Muscle layer of duodenum (tissue), 2 donors: ENCODE data around the gene ADGRF3.
"Not testable (repeated sequence)": the region's sequence is repeated elsewhere in the genome, so short reads cannot be mapped to it uniquely, and the experiment has no call there.

Source experiments
- H3K27ac ChIP-seq: one replicate; pipeline ENCODE4 v1.7.0; 2013; ENCODE audit warnings: mild to moderate bottlenecking, low read length
- H3K27me3 ChIP-seq: one replicate; pipeline ENCODE4 v1.7.0; 2013; ENCODE audit warnings: low read depth, mild to moderate bottlenecking, control low read depth, low read length
- H3K36me3 ChIP-seq, 2 donors: one replicate each; pipeline ENCODE4 v1.7.0; 2013; ENCODE audit warnings: low read length in 2 of 2, control low read depth in 1 of 2, mild to moderate bottlenecking in 1 of 2; ENCODE audit not compliant: insufficient read depth in 2 of 2, control insufficient read depth in 1 of 2
- H3K4me1 ChIP-seq, 2 donors: one replicate each; pipeline ENCODE4 v1.7.0; 2013; ENCODE audit warnings: low read length in 2 of 2, mild to moderate bottlenecking in 2 of 2, control low read depth in 1 of 2, moderate library complexity in 1 of 2; ENCODE audit not compliant: insufficient read depth in 2 of 2, control insufficient read depth in 1 of 2
- H3K4me3 ChIP-seq, 2 donors: one replicate each; pipeline ENCODE4 v1.7.0; 2013; ENCODE audit warnings: low read length in 2 of 2, low read depth in 1 of 2, mild to moderate bottlenecking in 1 of 2
- H3K9me3 ChIP-seq, 2 donors: one replicate each; pipeline ENCODE4 v1.7.0; 2013; ENCODE audit warnings: low read length in 2 of 2, control low read depth in 1 of 2, mild to moderate bottlenecking in 1 of 2; ENCODE audit not compliant: control insufficient read depth in 1 of 2
- donor health status: healthy.

The ADGRF3 gene

GRCh38 chr2:26273501-26273900, 73.1 kb downstream of the ADGRF3 start:
- Histone ChIP-seq H3K27ac (peak overlapping the region; percentile 93), H3K4me1 (peaks cover 0 to 16% of the 10 kb centered on the region in 2 donors), H3K4me3 (no peak overlapping the region), H3K36me3 (peaks cover 16 to 39% of the 10 kb centered on the region in 2 donors), H3K27me3 (no peaks in the 10 kb centered on the region), H3K9me3 (no peaks in the 10 kb centered on the region)

GRCh38 chr2:26270373-26270772, 76.2 kb downstream of the ADGRF3 start:
- no peak overlapping the region for H3K4me3 ChIP-seq
- H3K27me3 ChIP-seq, result no peaks in the 10 kb centered on the region
- no peak overlapping the region for H3K27ac ChIP-seq
- H3K4me1 ChIP-seq, result peaks cover 0 to 16% of the 10 kb centered on the region in 2 donors
- peaks cover 3 to 15% of the 10 kb centered on the region in 2 donors for H3K36me3 ChIP-seq
- no peaks in the 10 kb centered on the region for H3K9me3 ChIP-seq

- Histone ChIP-seq H3K4me3 (no peak overlapping the region), H3K27me3 (no peaks in the 10 kb centered on the region), H3K9me3 (no peaks in the 10 kb centered on the region), H3K27ac (no peak overlapping the region), H3K4me1 (peaks cover 0 to 10% of the 10 kb centered on the region in 2 donors), H3K36me3 (peaks cover 0 to 11% of the 10 kb centered on the region in 2 donors)
Observed at GRCh38 chr2:26269571-26270158, 76.9 kb downstream of the ADGRF3 start.

GRCh38 chr2:26268670-26269385, 77.8 kb downstream of the ADGRF3 start:
- not testable (repeated sequence) for H3K9me3 ChIP-seq, H3K27ac ChIP-seq

GRCh38 chr2:26268213-26268612, 78.4 kb downstream of the ADGRF3 start:
- no peak overlapping the region for H3K27ac ChIP-seq
- H3K4me3 ChIP-seq, result no peak overlapping the region
- no peaks in the 10 kb centered on the region for H3K27me3 ChIP-seq
- no peaks in the 10 kb centered on the region for H3K9me3 ChIP-seq
- H3K4me1 ChIP-seq, result no peaks in the 10 kb centered on the region
- H3K36me3 ChIP-seq, result peaks cover 9 to 19% of the 10 kb centered on the region in 2 donors

More at GRCh38 chr2:26268670-26269385, 77.8 kb downstream of the ADGRF3 start:
- not testable (repeated sequence) for H3K4me3 ChIP-seq, H3K27me3 ChIP-seq, H3K4me1 ChIP-seq
- H3K36me3 ChIP-seq, result peaks cover 4 to 18% of the 10 kb centered on the region in 2 donors

GRCh38 chr2:26258836-26259235, 87.8 kb downstream of the ADGRF3 start:
- H3K4me3 ChIP-seq, H3K27ac ChIP-seq, H3K9me3 ChIP-seq, H3K27me3 ChIP-seq: not testable (repeated sequence)
- peaks cover 0 to 17% of the 10 kb centered on the region in 2 donors for H3K4me1 ChIP-seq
- peaks cover 21 to 34% of the 10 kb centered on the region in 2 donors for H3K36me3 ChIP-seq
